K562 (cell line): Measurements from ENCODE around the gene SEPTIN2.

Source experiments
- FOXK1 ChIP-seq: sonication (generic); formaldehyde crosslinking; IDR thresholded peaks from 2 replicates; pipeline ENCODE4 v1.8.0; 2022; ENCODE audit warnings: missing genetic modification reagents, mild to moderate bottlenecking, borderline replicate concordance
- RAD21 ChIP-seq, 2 experiments: fragments of 250-450 bp in 1 of 2; fragments of 450-650 bp in 1 of 2; sonication (Bioruptor Pico) in 1 of 2; formaldehyde crosslinking in 1 of 2; IDR thresholded peaks in 1 of 2; conservative IDR thresholded peaks in 1 of 2; 2 replicates each; pipeline versions ENCODE4 v1.4.0 to v1.8.0; 2020 to 2022; ENCODE audit warnings: mild to moderate bottlenecking in 2 of 2, moderate library complexity in 1 of 2
- ZNF143 ChIP-seq: sonication (generic); formaldehyde crosslinking; IDR thresholded peaks from 2 replicates; pipeline ENCODE4 v1.9.0; 2022; ENCODE audit warnings: mild to moderate bottlenecking, missing genetic modification reagents

DNA sequence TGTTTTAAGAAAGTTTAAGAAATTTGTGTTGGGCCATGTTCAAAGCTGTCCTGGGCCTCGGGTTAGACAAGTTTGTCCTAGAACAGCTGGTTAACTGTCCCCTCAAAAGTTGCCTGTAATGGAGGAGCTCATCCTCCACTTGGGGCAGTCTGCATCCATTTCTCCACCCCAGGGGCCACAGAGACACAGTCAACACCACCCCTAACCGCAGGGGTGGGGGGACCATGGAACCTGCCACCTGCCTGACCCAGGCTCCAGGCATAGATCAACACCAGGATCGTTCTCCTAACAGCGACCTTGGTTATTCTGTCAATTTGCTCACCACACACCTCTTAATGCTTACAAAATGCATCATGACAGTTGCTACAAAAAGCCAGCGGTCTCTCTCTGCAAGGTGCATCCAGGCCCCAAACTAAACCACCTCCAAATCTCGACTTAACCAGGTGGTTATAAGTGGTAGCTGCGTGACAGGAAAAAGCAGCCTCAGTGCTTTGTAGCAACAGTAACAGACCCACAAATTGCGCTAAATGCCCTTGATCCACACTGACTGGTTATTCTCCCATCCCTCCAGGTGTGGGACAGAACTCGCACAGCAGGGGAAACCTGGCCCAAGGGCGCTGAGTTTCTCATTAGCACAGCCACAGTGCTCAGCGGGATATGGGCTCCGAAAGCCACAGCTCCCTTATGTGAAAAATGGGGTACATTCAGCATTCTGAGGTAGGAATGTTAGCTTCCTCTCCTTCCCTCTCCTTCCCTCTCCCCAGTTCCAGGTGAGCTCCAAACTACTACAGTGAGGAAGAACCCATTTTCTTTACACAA lies 48.3 kb upstream of the SEPTIN2 start:
- TF ChIP-seq RAD21 (CRISPR knock-in tag; conservative IDR thresholded peaks at IDR 0.05 in 1 of 2, IDR thresholded peaks at IDR 0.05 in 1 of 2) = no peak
- no peak for TF ChIP-seq ZNF143 (CRISPR knock-in tag)
- TF ChIP-seq FOXK1 = no peak
